ENCODE results near the gene KATNB1. TPM values are rescaled to one million over a fixed set of nuclear protein-coding genes. Genes with fewer than 3 reads are reported as not detected.

Gene KATNB1
- total RNA-seq, 4 donors from 2014 or later = 13.3 to 27.4 (median 18.1) TPM

GRCh38 chr16:57765160-57765728 is 29.7 kb downstream of the KATNB1 start:
- no peak for DNase-seq
- Histone ChIP-seq H3K4me3 (no peak overlapping the region), H3K9me3 (no peaks in the 10 kb centered on the region), H3K36me3 (no peaks in the 10 kb centered on the region), H3K27me3 (no peaks in the 10 kb centered on the region), H3K4me1 (no peaks in the 10 kb centered on the region), H3K27ac (no peak overlapping the region)
- TF ChIP-seq POLR2A (IDR thresholded peaks at IDR 0.05) (no peak), CTCF (IDR thresholded peaks at IDR 0.05) (no peak)
- intact Hi-C loops (cut with DNase I; ENCODE audit: low total_unique reads) = no loop called here

- no peaks in the 10 kb centered on the region for H3K4me1 ChIP-seq
- H3K27me3 ChIP-seq = no peaks in the 10 kb centered on the region
- H3K27ac ChIP-seq = no peak overlapping the region
- no peaks in the 10 kb centered on the region for H3K9me3 ChIP-seq
- no peak for TF ChIP-seq CTCF (IDR thresholded peaks at IDR 0.05)
- no peaks in the 10 kb centered on the region for H3K36me3 ChIP-seq
- intact Hi-C loops (cut with DNase I; ENCODE audit: low total_unique reads) = no loop called here
- no peak overlapping the region for H3K4me3 ChIP-seq
- DNase-seq = no peak
Observed at GRCh38 chr16:57766714-57767348, 31.3 kb downstream of the KATNB1 start.

DNA sequence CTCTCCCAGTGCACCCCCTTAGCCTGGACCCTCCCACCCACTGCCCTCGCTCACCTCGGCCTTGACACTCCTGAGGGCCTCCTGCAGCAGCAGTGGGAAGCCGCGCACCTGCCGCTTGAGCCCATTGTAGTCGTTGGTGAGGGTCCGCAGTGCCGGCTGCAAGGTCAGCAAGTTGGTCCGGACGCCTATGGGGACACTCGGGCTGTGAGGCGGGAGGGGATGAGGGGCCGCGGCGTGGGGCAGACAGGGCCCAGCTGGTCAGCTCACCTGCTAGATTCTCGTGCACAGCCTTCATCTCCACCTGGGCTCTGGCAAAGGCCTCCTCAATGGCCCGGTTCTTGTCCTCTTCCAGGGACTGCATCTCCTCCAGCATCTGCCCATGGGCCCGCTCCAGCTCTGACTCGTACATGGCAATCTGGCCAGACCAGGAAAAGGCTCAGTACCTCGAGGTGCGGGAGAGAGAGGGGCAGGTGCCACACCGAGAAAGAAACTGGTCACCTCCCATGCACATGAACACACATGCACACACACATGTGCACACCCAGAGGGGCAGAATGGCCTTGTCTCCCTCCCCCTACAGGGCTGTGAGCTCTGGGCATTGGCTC is 34.1 kb downstream of the KATNB1 start:
- Histone ChIP-seq H3K9me3 (no peaks in the 10 kb centered on the region), H3K4me1 (no peaks in the 10 kb centered on the region), H3K36me3 (no peaks in the 10 kb centered on the region), H3K4me3 (no peak overlapping the region), H3K27ac (no peak overlapping the region), H3K27me3 (no peaks in the 10 kb centered on the region)
- no peak for DNase-seq
- no peak for TF ChIP-seq CTCF (IDR thresholded peaks at IDR 0.05)
- no peak for TF ChIP-seq POLR2A (IDR thresholded peaks at IDR 0.05)
- intact Hi-C loops (cut with DNase I; ENCODE audit: low total_unique reads) = no loop called here

DNA sequence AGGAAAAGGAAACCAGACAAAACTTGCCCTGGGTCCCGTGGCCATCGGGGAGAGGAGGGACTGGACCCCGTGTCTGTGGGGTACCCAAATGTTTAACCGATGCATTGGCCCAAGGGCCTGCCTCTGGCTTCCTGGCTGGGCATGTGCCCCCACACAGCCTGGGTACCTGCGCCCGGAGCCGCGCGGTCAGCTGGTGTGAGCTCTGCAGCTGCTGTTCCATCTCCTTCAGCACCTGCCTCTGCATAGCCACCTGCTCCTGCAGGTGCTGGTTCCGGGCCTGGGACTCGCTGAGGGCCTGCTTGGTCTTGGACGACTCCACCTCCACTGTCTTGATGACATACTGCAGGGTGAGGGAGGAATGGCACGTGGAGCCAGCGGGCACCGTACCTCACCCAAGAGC is 34.8 kb downstream of the KATNB1 start:
- no peaks in the 10 kb centered on the region for H3K27me3 ChIP-seq
- no peak for DNase-seq
- H3K36me3 ChIP-seq = no peaks in the 10 kb centered on the region
- H3K4me1 ChIP-seq = no peaks in the 10 kb centered on the region
- intact Hi-C loops (cut with DNase I; ENCODE audit: low total_unique reads) = no loop called here
- no peak overlapping the region for H3K27ac ChIP-seq
- TF ChIP-seq POLR2A (IDR thresholded peaks at IDR 0.05) (no peak), CTCF (IDR thresholded peaks at IDR 0.05) (no peak)
- H3K9me3 ChIP-seq = no peaks in the 10 kb centered on the region
- no peak overlapping the region for H3K4me3 ChIP-seq

GRCh38 chr16:57771141-57771785 is 35.7 kb downstream of the KATNB1 start:
- no peaks in the 10 kb centered on the region for H3K36me3 ChIP-seq
- no peak for TF ChIP-seq POLR2A (IDR thresholded peaks at IDR 0.05)
- TF ChIP-seq CTCF (IDR thresholded peaks at IDR 0.05) = no peak
- no peaks in the 10 kb centered on the region for H3K27me3 ChIP-seq
- no peak overlapping the region for H3K27ac ChIP-seq
- no peak for DNase-seq
- intact Hi-C loops (cut with DNase I; ENCODE audit: low total_unique reads) = no loop called here
- no peak overlapping the region for H3K4me3 ChIP-seq
- H3K9me3 ChIP-seq = no peaks in the 10 kb centered on the region
- H3K4me1 ChIP-seq = no peaks in the 10 kb centered on the region

Measured in uterus (tissue), 4 donors.